LNCaP clone FGC (cell line): ENCODE results near the gene SPEN.

Experiments used
- DNase-seq: peaks from one replicate; pipeline ENCODE4 v3.0.0-alpha.2; 2011; ENCODE audit warnings: low read depth
- H3K4me3 ChIP-seq: 2 replicates; pipeline ENCODE4 v1.5.1; 2011; ENCODE audit warnings: mild to moderate bottlenecking, low read depth, low read length, control low read depth
- CTCF ChIP-seq: IDR thresholded peaks from 2 replicates; pipeline ENCODE4 v1.5.1; 2012; ENCODE audit warnings: mild to moderate bottlenecking; ENCODE audit not compliant: control insufficient read depth, insufficient read depth; ENCODE audit errors: extremely low read depth

The SPEN gene

GRCh38 chr1:15962671-15963362 is 115.3 kb downstream of the SPEN start:
- no peak for TF ChIP-seq CTCF
- no peak for DNase-seq
- H3K4me3 ChIP-seq: no peak overlapping the region

- no peak overlapping the region for H3K4me3 ChIP-seq
- TF ChIP-seq CTCF: no peak
- DNase-seq: no peak
Observed at GRCh38 chr1:15963363-15963967, 116.0 kb downstream of the SPEN start.

GRCh38 chr1:15963968-15964648 is 116.6 kb downstream of the SPEN start:
- no peak for DNase-seq
- no peak for TF ChIP-seq CTCF
- H3K4me3 ChIP-seq: no peak overlapping the region

DNA sequence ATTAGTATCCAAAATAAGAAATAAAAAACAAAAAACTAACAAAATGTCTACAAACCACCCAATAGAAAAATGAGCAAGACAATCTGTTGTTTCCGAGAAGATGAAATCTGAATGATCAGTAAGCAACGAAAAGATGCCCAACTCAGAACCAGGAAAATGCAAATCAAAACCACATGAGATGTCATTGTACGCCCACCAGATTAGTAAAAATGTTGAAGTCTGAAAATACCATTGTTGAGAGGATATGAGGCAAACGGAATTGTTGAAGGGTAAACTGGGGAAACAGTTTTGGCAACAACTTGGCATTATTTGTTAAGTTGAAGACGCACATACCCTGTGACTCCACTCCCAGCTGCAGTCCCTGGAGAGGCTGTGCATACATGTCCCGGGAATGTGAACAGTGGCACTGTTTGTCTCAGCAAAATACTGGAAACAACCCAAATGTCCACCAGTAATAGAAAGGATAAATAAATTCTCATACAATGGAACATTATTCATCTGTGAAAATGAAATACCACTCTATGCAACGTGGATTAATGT is 117.8 kb downstream of the SPEN start:
- H3K4me3 ChIP-seq: no peak overlapping the region
- no peak for TF ChIP-seq CTCF
- no peak for DNase-seq

DNA sequence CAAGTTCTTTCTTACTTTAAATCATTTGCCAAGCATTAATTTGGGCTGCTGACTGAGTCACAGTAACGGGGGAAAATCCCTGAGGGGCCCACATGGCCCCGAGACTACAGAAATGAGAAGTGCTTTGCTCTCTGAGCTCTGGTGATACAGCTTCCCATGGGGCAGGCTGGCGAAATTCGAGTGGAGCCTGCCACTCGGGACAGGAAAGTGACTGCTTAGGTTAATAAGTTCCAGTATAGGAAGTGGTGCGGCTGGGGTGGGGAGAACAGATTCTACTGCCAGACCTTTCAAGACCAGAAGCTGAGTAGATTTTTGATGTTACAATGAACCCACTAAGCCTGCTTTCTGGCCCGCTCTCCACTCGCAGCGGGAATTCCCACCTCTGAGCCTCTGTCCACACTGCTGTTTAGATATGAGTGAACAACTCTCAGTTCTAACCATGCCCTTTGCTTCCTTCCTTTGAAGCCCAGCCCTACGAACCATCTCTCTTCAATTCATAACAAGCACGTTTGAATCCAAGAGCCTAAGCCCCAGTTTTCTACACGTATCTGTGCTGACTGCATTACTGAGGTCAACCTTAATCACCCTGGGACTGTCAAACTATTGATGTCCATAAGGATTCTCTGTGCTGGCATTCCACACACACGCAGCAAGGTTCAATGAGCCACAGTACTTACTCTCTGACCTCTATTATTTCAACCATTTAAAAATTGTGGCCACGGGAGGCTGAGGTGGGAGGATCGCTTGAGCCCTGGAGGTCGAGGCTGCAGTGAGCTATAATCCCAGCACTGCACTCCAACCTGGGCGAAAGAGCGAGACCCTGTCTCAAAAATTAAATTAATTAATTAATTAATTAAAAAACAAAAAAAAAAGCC is 118.8 kb downstream of the SPEN start:
- DNase-seq: no peak
- no peak for TF ChIP-seq CTCF
- no peak overlapping the region for H3K4me3 ChIP-seq

DNA sequence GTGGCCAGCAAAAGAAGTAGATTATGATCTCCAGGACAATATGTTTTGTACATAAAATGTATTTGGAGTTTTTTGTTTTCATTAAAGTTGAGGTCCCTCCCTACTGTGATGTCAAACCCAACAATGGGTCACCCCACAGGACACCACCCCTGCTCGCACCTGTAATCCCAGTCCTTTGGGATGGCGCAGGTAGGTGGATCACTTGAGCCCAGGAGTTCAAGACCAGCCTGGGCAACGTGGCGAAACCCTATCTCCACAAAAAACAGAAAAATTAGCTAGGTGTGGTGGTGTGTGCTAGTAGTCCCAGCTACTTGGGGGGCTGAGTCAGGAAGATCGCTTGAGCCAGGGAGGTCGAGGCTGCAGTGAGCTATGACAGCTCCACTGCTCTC is 119.4 kb downstream of the SPEN start:
- H3K4me3 ChIP-seq: no peak overlapping the region
- no peak for TF ChIP-seq CTCF
- DNase-seq: no peak
